ENCODE data around the gene ADAMTS2.
"Not testable (repeated sequence)": the region's sequence is repeated elsewhere in the genome, so short reads cannot be mapped to it uniquely, and the experiment has no call there.

Gene ADAMTS2

DNA sequence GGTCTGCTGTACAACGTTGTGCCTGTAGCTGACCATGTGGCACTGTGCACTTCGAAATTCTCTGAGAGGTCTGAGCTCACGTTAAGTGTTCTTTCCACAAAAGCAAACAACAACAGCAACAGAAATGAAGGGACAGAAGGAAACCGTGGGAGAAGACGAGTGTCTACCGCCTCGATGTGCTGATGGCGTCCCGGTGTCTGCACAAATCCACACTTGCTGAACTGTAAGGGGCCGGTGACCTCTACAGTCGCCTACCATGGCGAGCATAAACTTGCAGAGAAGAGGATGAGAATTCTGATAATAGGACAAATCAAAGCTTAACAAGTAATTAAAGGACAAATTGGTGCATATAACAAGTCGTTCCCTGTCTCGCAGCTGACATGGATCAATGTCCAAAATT is 114.0 kb downstream of the ADAMTS2 start:
- DNase-seq (no peak), ATAC-seq (no peak)

DNA sequence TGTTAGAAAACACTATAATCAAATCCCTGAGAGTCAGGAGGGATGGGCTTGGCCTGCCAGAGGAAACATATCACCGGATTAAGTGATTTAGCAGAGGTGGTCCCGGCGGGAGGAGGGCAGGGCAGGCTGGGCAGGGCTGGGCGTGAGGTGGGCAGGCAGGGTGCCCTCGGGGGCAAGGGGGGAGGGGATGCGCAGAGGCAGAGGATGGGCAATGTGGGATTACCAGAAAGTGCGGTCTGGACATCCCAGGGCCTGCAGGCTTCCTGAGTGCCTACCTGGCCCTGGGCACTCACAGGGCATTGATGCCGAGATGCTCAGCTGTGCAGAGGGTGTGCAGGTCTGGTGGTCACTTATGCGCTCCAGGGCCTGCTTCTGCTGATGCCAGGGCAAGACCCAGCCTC is 115.2 kb downstream of the ADAMTS2 start:
- no peak for ATAC-seq

DNA sequence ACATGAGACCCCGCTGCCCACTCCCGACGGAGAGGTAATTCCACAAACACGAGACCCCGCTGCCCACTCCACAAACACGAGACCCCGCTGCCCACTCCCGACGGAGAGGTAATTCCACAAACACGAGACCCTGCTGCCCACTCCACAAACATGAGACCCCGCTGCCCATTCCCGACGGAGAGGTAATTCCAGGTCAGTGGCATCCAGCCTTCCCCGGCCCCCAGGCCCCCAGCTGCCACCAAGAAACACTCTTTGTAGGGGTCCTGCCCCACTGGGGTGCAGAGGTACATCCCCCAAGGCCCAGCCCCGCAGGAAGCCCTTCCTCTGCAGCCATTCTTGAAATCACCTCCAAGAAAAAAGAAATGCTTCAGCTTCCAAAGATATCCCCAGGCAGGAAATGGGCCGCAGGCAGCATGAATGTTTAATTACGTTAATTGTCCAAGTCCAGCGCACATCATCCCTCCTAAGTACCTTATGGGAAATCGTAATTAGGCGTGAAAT is 115.9 kb downstream of the ADAMTS2 start:
- no peak for DNase-seq
- ATAC-seq = no peak

More for the DNA sequence above, 115.2 kb downstream of the ADAMTS2 start:
- no peak for DNase-seq

DNA sequence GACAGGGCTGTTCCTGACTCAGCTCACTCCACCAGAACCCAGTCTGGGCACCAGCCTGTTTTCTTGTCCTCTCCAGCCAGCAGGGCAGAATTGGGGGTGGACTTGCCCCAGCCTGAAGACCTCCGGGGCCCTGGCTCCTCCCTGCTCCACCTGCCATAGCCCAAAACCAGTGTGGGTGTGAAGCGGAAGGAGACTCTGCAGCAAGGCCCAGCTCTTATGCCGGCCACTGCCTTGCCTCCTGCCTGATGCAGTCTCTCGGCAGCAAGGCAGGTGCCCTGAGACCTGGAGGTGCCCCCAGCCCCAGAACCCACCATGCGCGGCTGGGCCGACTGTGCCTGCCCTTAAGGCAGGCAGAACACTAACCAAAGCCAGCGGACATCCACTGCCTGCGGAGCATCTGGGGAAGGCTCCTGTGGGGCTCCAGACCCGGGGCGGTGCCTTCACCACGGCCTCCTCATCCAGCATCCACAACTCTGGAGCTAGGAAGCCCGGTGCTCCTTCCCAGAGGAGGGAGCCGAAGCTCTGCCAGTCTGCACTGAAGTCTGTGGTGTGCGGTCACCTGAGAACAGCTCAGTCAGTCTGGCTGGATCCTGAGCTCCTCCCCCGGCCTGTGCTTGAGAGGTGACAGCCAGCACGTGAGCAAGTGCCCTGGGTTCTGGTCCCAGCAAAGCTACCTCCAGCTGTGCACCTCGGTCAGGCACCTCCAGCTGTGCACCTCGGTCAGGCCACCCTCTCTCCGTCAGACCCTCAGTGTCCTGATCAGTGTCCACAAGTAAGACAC is 116.7 kb downstream of the ADAMTS2 start:
- DNase-seq (no peak), ATAC-seq (no peak)

DNA sequence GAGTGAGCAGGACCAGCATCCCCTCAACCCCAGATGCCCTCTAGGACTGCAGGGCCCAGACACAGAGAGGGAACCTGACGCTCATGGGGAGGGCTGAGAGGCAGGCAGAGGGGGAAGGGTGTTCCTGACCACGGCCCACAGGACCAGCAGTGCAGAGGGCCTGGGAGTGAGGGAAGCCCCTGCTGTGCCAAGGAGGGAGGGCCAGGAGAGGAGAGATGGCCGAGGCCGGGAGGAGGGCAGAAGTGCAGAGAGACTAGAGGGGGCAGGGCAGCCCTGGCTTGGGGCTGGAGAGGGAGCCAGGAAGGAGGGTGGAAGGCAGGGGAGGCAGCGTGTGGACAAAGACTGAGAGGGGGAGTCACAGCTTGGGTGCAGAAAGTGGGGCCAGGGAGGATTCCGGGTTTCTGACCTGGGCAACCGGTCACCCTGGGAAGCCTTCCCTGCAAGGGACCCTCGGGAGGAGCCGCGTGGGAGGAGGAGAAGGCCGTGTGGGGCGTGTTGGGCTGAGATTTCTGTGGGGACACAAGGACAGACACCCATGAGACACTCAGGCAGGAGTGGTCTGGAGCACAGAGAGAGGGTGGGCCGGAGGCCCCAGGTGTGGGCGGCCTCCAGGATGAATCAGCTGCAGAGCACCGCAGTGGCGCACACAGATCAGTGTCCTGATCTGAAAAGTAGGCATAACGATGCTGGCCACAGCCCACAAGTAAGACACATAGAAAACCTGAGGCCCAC is 117.5 kb downstream of the ADAMTS2 start:
- DNase-seq (no peak), ATAC-seq (no peak)

DNA sequence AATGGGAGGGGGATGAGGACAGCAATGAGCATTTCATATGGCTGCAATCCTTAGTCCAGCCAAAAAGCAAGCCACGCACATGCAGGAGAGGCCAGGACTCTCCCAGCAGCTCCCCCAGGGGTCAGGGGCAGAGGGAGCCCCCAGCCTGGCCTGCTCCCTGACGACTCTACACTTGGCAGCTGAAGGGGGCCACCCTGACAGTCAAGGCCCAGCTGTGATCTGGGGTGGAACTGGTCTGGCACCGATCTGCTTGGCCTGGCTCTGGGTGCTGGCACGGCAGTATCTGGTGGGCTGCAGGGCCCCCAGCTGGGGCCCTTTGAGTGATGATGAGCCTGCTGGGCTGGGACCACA is 118.1 kb downstream of the ADAMTS2 start:
- no peak for DNase-seq
- ATAC-seq = no peak

DNA sequence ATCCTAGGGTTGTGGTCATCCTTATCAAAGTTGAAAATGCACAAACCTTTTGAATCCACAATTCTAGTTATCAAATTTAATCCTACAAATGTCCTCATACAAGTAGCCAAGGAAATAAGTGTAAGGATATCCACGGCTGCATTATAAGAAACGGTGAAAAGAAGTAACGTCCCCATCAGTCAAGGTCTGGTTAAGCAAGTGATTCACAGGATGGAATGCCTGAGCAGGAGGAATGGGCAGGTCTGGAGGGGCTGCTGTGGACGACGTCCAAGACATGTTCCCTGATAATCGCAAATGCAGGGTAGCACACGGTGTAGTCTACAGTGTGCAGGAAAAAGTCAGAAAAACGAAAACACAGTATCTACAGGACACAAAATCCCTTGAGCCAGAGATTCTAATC is 118.6 kb downstream of the ADAMTS2 start:
- ATAC-seq = no peak
- DNase-seq = no peak

DNA sequence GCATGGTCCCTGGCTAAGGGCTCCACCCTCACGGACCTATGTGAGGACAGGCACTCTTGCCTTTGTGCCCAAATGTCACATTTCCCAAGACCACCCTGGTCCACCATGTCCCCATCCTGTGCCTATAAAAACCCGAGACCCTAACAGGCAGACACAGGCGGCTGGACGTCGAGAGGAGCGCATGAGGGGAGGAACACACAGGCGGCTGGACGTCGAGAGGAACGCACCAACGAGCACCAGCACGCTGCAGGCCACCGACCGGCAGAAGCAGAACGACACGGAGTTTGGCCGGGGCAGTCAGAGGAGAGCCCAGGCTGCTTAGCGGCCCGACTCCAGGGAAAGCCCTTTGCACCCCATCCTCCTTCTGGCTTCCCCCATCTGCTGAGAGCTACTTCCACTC is 119.9 kb downstream of the ADAMTS2 start:
- ATAC-seq = no peak
- no peak for DNase-seq

DNA sequence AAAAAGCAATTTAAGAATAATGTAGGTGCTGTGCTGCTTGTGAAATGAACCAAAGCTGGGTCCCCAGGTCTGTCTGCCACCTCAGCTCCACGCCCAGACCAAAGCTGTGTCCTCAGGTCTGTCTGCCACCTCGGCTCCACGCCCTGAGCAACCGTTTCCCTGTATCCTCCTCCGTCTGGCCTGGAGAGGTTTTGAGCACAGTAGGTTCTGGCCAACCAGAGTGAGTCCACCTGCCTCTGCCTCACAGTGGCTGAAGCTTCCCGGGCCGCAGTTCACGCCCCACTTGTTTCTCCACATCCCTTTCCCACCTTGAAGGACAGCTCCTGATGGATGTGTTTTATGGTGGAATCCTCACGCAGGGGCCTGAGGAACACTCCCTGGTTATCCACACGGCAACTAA is 120.5 kb downstream of the ADAMTS2 start:
- DNase-seq = no peak
- no peak for ATAC-seq

DNA sequence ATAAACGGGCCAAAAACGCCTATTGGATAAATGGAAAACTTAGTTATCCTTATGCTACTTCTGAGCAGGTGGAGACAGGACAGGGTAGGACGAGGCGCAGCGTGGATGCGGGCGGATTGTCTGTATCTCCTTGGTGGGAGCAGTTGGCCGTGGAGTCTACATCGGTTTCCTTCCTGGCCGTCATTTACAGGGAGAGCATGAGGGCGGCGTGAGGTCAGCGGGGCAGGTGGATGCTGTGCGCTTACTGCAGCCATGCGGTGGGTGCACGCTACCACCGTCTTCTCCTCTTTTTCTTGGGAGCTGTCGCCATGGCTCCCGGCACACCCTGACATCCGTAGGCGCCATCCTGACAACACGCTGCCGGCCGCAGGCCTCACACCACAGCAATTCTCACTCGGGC is 121.3 kb downstream of the ADAMTS2 start:
- ATAC-seq = no peak
- no peak for DNase-seq

DNA sequence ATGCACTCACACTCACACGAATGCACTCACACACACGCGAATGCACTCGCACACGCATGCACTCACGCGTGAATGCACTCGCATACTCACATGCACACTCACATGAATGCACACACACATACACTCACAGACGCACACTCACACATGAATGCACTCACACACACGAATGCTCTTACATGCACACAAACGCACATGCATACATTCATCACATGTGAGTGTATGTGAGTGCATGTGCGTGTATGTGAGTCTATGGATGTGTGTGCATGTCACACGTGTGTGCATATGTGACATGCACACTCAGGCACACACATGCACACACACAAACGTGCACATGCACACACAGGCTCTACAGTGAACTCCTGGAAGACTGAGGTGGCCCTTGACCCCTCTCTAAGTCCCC is 121.7 kb downstream of the ADAMTS2 start:
- no peak for ATAC-seq

DNA sequence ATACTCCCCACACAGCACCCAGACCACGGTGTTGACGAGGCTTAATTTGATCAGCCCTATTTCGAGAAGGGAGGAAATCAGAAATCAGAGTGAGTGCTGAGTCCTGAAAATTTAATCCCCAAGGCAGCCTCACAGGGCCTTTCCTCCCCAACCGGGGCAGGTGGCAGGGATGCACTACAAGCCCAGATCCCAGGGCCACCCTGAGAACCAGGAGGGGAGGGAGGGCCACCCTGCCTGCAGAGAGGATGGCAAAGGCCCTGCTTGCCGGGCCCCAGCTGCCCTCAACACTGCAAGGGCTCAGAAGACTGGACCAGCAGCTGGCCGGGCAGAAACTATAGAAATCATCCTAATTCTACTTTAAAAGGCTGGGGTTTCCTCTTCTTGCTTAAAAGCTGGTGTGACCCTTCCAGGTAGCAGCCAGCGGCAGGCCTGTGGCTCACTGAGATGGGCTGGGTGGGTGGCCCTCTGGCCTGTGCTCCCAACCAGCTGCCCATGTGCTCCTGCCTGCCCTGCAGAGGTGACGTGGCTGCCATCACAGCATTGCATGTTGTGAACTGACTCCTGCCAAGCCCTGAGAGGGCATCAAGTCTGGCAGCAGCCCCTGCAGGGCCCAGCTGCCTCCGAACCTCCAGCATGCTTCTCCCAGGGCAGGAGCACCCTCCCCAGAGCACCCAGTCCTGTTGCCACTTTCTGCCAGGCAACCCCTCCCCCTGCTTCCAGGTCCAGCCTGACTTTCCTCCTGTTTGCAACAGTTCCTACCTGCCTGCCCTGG is 122.8 kb downstream of the ADAMTS2 start:
- no peak for DNase-seq

More for the DNA sequence above, 121.7 kb downstream of the ADAMTS2 start:
- DNase-seq = no peak

DNA sequence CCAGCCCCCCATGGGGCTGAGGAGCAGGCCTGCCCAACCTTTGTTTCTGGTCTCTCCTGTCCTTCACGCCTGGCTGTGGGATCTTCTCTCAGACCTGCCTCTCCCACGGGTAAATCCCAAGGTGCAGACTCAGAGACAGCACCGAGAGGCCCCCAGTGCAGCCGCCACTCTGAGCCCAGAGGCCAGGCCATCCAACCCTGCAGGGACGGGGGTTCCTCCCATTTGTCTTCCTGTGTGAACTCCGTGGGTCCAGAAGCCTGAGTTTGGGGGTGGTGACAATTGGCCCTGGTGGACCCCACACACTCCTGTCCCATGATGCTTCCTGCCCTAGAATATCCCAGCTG is 123.4 kb downstream of the ADAMTS2 start:
- ATAC-seq = no peak
- no peak for DNase-seq

More for the DNA sequence above, 122.8 kb downstream of the ADAMTS2 start:
- no peak for ATAC-seq

DNA sequence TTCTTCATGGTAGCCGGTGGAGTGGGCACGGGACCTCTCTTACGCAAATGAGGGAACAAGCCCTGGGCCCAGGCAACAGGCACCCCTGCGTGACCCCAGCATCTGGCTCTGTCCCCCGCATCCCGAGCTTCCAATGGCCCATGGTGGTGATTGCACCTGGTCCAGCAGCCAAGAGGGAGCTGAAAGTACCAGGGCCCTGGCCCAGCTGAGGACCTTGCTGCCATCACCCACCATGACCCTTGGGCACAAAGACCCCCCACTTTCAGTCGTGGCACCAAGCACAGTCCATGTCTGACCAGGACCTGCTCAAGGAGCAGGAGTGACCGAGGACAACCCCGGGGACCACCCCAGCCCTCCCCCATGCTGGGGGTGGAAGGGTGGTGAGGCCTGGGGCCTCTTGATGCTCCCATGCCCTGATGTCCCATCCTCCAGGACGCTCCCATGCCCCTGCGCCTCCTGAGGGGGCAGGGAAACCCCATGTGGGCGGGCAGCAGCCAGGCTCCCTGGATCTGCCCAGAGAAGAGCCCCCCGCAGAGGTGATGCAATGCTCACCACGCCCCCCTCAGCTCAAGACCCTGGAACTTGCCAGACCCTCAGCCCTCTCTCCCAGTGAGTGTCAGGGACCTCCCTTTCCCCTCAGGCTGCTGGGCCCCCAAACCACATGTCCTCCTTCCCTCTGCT is 123.9 kb downstream of the ADAMTS2 start:
- ATAC-seq = no peak
- no peak for DNase-seq

DNA sequence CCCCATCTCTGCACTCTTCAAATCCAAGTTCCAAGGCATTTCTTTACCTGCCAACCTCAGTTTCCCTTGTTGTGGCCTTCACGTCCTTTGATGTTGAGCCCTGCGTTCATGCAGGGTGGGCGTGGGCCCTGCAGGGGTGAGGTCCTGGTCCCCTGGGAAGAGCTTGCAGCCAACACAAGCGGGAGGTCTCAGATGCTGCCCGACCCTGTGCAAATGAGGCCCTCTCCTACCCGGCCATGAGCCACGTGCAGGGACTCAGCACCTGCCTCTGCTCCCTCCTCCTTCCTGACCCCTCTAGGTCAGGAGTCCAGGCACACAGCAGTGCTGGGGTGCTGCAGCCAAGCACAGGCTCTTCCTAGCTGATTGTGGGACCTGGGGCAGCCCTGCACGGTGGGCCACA is 124.5 kb downstream of the ADAMTS2 start:
- ATAC-seq (no peak), DNase-seq (no peak)

DNA sequence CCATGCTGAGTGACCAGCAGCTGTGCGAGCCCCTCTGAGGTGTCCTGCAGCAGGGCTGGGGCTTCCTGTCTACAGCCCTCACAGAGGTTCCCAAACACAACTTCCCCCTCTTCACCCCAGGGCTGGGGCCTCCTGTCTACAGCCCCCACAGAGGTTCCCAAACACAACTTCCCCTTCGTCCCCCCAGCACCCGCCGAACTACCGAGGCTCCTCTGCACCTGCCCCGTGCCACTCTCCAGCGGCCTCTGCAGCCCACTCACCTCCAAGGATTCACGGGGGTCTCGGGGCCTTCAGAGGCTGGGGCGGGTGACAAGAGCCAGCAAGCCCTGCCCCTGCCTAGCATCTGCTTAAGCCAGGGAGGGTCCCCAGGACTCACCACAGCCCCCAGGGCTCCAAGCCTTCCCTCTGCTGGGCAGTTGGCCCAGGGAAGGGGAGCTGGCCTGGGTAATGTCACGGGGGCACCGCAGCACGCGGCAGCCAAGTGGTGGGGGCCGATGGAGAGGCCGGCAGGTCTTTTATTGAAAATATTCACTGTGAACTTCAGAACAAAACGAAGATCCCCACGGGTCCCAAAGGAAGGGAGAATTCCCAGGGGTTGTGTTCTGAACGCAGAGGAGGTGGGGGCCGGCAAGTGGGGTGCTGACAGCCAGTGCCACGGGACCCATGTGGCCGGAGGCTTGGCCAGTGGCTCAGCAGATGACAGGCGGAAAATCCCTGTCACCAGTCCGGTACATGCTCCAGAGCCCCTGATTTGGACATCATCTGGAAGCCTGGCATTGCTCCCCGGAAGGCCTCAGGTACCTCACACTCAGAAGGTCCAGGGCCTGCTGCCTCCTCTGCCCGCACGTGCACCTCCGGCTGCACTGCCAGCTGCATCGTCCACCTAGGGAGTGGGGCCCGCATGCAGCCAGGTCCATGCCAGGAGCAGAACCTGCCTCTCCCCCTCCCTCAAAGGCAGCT is 125.3 kb downstream of the ADAMTS2 start:
- ATAC-seq = no peak
- no peak for DNase-seq

DNA sequence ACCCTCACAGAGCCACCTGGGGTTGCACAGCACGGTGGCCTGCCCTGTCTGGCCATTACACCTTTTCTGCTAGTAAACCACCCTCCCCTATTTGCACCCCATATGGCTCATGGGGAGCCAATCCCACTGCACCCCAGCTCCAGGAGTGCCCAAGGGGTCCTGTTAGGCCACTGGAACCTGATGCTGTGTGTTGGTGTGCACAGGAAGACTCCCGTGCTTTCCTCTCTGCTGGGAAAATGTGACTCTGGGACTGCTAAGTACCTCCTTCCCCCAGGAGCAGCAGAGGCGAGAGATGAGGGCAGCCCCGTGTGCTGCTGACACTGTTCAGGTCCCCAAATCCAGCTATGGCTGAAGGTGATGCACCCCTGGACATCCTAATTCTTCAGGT is 126.3 kb downstream of the ADAMTS2 start:
- ATAC-seq (no peak), DNase-seq (no peak)

DNA sequence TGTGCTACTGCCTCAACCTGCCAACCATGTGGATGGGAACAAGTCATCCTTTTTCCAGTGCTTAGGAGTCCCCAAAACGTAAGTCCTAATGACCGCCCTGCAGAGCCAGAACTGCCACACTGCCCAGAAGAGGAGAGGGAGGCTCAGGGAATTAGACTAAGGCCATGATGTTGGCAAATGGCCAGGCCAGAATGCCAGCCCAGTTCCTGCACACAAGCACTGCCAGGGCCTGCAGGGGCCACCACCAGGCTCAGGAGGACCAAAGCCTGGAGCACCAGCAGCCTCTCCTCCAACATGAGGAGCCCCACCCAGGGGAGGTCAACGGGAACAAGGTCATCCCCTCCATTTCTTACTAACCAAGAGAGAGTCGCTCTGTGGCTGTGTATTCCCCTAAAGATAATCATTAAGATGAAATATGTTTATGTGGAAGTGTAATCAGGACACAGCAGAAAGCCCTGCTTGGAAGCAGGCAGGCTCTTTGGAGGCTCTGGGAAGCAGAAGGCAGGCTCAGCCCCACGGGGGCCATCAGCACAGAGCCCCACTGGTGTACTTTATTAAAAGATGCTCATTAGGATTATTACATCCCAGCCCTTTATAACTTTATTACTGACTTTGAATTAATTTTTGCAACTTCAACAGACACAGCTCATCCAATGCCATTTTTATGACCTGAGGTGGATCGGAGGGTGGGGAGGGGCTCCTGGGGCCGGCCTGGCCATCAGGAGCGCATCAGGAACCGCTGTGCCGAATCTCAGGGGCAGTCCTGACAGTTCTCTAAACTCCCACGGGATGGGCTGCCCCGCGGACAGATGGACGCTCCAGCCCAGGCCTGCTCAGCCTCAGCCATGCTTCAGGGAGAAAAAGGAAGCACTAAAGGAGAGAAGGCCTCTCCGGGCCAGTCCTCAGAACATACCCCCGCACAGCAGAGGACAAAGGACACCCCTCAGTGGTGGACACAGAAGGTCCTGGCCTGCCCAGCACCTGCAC is 127.0 kb downstream of the ADAMTS2 start:
- ATAC-seq = no peak
- DNase-seq = no peak

DNA sequence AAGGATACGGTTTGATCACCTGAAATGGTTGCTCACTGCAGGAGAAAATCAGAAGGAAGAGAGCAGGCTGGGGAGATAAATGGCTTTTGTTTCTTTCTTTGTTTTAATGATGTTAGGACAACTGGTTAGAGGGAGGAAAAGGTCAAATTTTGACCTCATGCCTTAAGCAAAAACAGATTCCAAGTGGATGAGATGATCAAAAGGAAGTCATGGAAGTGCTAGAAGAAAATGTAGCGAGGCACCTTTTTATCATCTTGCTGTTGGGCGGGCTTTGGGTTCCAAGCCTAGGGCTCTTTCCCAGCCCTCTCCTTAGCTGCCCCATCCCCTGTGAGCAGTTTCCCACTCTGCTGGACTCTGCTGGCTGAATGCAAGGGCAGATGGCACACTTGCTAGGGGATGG is 127.9 kb downstream of the ADAMTS2 start:
- no peak for DNase-seq
- ATAC-seq = no peak

DNA sequence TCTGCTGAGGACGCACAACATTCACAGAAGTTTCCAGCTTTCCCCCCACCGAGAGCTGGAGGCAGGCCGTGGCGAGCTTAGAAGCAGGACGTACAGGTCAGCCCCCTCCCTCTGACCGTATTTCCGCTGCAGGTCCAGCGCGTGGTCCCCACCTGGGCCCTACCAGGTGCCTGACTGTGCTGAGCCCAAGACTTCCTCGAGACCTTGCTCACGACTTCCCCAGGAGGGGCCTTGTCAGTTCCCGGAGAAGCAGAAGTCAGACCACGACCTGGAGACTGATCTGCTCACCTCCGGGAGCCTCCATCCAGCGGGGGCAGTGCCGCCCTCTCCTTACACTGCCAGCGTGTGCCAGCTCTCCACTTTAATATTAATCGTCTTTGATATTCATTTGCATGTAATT is 128.9 kb downstream of the ADAMTS2 start:
- not testable (repeated sequence) for DNase-seq

More for the DNA sequence above, 128.9 kb downstream of the ADAMTS2 start:
- ATAC-seq = not testable (repeated sequence)

Data from stimulated activated naive CD8-positive, alpha-beta T cell treated with anti-CD3 and anti-CD28 coated beads, Interleukin-15, Interleukin-2, amounts not matched to agents 100 U/mL and 50 U/mL, for 24 hours (primary cell).